ENCODE data around the gene FBXO10. TPM values are rescaled to one million over a fixed set of nuclear protein-coding genes. Genes with fewer than 3 reads are reported as not detected.

The FBXO10 gene
- total and polyA plus RNA-seq, 2 experiments from 2014 or later, result 3.4 to 13.4 TPM

DNA sequence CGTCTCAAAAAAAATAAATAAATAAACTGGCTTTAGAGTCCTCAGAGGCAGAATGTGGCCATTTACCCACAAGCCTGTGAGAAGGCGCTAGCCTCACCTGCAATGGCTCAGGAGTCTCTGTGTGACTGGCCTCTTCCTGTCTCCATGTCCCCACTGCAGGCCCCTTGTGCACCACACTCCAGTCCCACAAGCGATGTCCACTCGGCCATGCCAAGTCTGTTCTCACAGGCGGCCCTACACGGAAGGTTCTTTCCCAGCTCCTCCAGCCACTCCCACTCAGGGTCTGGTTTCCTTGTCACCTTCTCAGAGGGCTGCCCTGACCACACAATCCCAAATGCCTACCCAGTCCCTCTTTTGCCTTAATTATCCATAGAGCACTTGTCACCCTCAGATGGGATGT is 52.3 kb downstream of the FBXO10 start:
- Mint-ChIP-seq H3K4me1 (no peaks in the 10 kb centered on the region), H3K27me3 (ENCODE audit: insufficient read depth, low read depth, poor library complexity) (peaks cover 6% of the 10 kb centered on the region), H3K27ac (no peak overlapping the region), H3K36me3 (ENCODE audit: low read depth) (peaks cover 44% of the 10 kb centered on the region), H3K9me3 (no peaks in the 10 kb centered on the region), H3K4me3 (no peak overlapping the region)
- Histone ChIP-seq H4K20me1 (replicated peaks; ENCODE audit: insufficient read depth) (no peaks in the 10 kb centered on the region), H2AFZ (no peak overlapping the region), H3F3A (replicated peaks; ENCODE audit: low read depth) (no peaks in the 10 kb centered on the region), H3K36me3 (ENCODE audit: insufficient read depth) (no peaks in the 10 kb centered on the region), H3K4me2 (no peak overlapping the region), H3K27me3 (ENCODE audit: insufficient read depth) (no peaks in the 10 kb centered on the region), H3K4me1 (ENCODE audit: insufficient read depth) (no peaks in the 10 kb centered on the region), H3K4me3 (no peak overlapping the region), H3K79me2 (replicated peaks; ENCODE audit: insufficient read depth) (no peaks in the 10 kb centered on the region), H3K27ac (ENCODE audit: low read depth) (no peak overlapping the region), H3K9me2 (ENCODE audit: insufficient read depth) (no peaks in the 10 kb centered on the region)
- TF ChIP-seq, protein P1, sequence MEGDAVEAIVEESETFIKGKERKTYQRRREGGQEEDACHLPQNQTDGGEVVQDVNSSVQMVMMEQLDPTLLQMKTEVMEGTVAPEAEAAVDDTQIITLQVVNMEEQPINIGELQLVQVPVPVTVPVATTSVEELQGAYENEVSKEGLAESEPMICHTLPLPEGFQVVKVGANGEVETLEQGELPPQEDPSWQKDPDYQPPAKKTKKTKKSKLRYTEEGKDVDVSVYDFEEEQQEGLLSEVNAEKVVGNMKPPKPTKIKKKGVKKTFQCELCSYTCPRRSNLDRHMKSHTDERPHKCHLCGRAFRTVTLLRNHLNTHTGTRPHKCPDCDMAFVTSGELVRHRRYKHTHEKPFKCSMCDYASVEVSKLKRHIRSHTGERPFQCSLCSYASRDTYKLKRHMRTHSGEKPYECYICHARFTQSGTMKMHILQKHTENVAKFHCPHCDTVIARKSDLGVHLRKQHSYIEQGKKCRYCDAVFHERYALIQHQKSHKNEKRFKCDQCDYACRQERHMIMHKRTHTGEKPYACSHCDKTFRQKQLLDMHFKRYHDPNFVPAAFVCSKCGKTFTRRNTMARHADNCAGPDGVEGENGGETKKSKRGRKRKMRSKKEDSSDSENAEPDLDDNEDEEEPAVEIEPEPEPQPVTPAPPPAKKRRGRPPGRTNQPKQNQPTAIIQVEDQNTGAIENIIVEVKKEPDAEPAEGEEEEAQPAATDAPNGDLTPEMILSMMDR (conservative IDR thresholded peaks at IDR 0.05; ENCODE audit: low read depth in 2 of 2), result no peak
- no peak for TF ChIP-seq ZNF331 (CRISPR knock-in tag; IDR thresholded peaks at IDR 0.05; ENCODE audit: low read depth)
- no peak for TF ChIP-seq CREB1 (CRISPR knock-in tag; IDR thresholded peaks at IDR 0.05; ENCODE audit: low read depth)
- TF ChIP-seq EZH2 (IDR thresholded peaks at IDR 0.05; ENCODE audit: low read depth, unreplicated experiment), result no peak
- TF ChIP-seq EZH2phosphoT487 (IDR thresholded peaks at IDR 0.05; ENCODE audit: unreplicated experiment), result no peak
- TF ChIP-seq JUNB (IDR thresholded peaks at IDR 0.05; ENCODE audit: unreplicated experiment), result no peak
- DNase-seq (ENCODE audit: low spot score), result no peak
- no peak for ATAC-seq

DNA sequence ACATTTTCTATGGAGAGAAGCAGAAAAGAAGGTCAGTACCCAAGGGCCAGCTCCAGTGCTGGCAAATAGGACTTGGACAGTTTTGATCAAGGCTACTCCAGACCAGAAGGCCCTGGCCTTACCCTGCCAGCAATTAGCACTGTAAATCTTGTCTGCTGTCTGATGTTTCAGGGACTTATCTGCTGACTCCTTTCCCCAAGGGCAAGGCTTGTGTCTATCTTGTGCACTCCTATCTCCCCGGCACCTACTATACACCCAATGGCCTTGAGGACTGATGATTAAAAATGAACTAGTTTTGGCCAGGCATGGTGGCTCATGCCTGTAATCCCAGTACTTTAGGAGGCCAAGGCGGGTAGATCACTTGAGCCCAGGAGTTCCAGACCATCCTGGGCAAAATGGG is 53.2 kb downstream of the FBXO10 start:
- H3K36me3 ChIP-seq (ENCODE audit: insufficient read depth), result no peaks in the 10 kb centered on the region
- H3K79me2 ChIP-seq (replicated peaks; ENCODE audit: insufficient read depth), result no peaks in the 10 kb centered on the region
- Mint-ChIP-seq H3K4me1 (no peaks in the 10 kb centered on the region), H3K9me3 (no peaks in the 10 kb centered on the region), H3K36me3 (ENCODE audit: low read depth) (peaks cover 49% of the 10 kb centered on the region), H3K27ac (no peak overlapping the region), H3K27me3 (ENCODE audit: insufficient read depth, low read depth, poor library complexity) (peaks cover 10% of the 10 kb centered on the region), H3K4me3 (no peak overlapping the region)
- H3K4me1 ChIP-seq (ENCODE audit: insufficient read depth), result no peaks in the 10 kb centered on the region
- no peaks in the 10 kb centered on the region for H3F3A ChIP-seq (replicated peaks; ENCODE audit: low read depth)
- H3K27ac ChIP-seq (ENCODE audit: low read depth), result no peak overlapping the region
- ATAC-seq (no peak), DNase-seq (ENCODE audit: low spot score) (no peak)
- H3K27me3 ChIP-seq (ENCODE audit: insufficient read depth), result no peaks in the 10 kb centered on the region
- no peak overlapping the region for H3K4me3 ChIP-seq
- no peaks in the 10 kb centered on the region for H4K20me1 ChIP-seq (replicated peaks; ENCODE audit: insufficient read depth)
- no peaks in the 10 kb centered on the region for H3K9me2 ChIP-seq (ENCODE audit: insufficient read depth)
- H2AFZ ChIP-seq, result no peak overlapping the region
- no peak overlapping the region for H3K4me2 ChIP-seq
- TF ChIP-seq ZNF331 (CRISPR knock-in tag; IDR thresholded peaks at IDR 0.05; ENCODE audit: low read depth), result no peak
- TF ChIP-seq, protein P2, sequence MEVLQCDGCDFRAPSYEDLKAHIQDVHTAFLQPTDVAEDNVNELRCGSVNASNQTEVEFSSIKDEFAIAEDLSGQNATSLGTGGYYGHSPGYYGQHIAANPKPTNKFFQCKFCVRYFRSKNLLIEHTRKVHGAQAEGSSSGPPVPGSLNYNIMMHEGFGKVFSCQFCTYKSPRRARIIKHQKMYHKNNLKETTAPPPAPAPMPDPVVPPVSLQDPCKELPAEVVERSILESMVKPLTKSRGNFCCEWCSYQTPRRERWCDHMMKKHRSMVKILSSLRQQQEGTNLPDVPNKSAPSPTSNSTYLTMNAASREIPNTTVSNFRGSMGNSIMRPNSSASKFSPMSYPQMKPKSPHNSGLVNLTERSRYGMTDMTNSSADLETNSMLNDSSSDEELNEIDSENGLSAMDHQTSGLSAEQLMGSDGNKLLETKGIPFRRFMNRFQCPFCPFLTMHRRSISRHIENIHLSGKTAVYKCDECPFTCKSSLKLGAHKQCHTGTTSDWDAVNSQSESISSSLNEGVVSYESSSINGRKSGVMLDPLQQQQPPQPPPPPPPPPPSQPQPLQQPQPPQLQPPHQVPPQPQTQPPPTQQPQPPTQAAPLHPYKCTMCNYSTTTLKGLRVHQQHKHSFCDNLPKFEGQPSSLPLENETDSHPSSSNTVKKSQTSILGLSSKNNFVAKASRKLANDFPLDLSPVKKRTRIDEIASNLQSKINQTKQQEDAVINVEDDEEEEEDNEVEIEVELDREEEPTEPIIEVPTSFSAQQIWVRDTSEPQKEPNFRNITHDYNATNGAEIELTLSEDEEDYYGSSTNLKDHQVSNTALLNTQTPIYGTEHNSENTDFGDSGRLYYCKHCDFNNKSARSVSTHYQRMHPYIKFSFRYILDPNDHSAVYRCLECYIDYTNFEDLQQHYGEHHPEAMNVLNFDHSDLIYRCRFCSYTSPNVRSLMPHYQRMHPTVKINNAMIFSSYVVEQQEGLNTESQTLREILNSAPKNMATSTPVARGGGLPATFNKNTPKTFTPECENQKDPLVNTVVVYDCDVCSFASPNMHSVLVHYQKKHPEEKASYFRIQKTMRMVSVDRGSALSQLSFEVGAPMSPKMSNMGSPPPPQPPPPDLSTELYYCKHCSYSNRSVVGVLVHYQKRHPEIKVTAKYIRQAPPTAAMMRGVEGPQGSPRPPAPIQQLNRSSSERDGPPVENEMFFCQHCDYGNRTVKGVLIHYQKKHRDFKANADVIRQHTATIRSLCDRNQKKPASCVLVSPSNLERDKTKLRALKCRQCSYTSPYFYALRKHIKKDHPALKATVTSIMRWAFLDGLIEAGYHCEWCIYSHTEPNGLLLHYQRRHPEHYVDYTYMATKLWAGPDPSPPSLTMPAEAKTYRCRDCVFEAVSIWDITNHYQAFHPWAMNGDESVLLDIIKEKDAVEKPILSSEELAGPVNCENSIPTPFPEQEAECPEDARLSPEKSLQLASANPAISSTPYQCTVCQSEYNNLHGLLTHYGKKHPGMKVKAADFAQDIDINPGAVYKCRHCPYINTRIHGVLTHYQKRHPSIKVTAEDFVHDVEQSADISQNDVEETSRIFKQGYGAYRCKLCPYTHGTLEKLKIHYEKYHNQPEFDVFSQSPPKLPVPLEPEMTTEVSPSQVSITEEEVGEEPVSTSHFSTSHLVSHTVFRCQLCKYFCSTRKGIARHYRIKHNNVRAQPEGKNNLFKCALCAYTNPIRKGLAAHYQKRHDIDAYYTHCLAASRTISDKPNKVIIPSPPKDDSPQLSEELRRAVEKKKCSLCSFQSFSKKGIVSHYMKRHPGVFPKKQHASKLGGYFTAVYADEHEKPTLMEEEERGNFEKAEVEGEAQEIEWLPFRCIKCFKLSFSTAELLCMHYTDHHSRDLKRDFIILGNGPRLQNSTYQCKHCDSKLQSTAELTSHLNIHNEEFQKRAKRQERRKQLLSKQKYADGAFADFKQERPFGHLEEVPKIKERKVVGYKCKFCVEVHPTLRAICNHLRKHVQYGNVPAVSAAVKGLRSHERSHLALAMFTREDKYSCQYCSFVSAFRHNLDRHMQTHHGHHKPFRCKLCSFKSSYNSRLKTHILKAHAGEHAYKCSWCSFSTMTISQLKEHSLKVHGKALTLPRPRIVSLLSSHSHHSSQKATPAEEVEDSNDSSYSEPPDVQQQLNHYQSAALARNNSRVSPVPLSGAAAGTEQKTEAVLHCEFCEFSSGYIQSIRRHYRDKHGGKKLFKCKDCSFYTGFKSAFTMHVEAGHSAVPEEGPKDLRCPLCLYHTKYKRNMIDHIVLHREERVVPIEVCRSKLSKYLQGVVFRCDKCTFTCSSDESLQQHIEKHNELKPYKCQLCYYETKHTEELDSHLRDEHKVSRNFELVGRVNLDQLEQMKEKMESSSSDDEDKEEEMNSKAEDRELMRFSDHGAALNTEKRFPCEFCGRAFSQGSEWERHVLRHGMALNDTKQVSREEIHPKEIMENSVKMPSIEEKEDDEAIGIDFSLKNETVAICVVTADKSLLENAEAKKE (CRISPR knock-in tag; IDR thresholded peaks at IDR 0.05), result no peak
- TF ChIP-seq EZH2phosphoT487 (IDR thresholded peaks at IDR 0.05; ENCODE audit: unreplicated experiment), result no peak
- no peak for TF ChIP-seq EZH2 (IDR thresholded peaks at IDR 0.05; ENCODE audit: low read depth, unreplicated experiment)
- TF ChIP-seq CREB1 (CRISPR knock-in tag; IDR thresholded peaks at IDR 0.05; ENCODE audit: low read depth), result no peak
- TF ChIP-seq ZNF114 (CRISPR knock-in tag; IDR thresholded peaks at IDR 0.05), result no peak
- no peak for TF ChIP-seq POLR2AphosphoS5 (IDR thresholded peaks at IDR 0.05; ENCODE audit: low read depth)
- TF ChIP-seq, protein P3, sequence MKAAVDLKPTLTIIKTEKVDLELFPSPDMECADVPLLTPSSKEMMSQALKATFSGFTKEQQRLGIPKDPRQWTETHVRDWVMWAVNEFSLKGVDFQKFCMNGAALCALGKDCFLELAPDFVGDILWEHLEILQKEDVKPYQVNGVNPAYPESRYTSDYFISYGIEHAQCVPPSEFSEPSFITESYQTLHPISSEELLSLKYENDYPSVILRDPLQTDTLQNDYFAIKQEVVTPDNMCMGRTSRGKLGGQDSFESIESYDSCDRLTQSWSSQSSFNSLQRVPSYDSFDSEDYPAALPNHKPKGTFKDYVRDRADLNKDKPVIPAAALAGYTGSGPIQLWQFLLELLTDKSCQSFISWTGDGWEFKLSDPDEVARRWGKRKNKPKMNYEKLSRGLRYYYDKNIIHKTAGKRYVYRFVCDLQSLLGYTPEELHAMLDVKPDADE (IDR thresholded peaks at IDR 0.05), result no peak
- no peak for TF ChIP-seq JUNB (IDR thresholded peaks at IDR 0.05; ENCODE audit: unreplicated experiment)
- TF ChIP-seq NANOG (IDR thresholded peaks at IDR 0.05; ENCODE audit: borderline replicate concordance), result no peak

Measured in GM23338 (cell line).